GF-D8 (cell line): Measurements from ENCODE around the gene WDTC1.
A peak's percentile ranks its signal among the peaks of the same experiment; 100 is the strongest.

Experiments used
- DNase-seq: peaks from one replicate; lab custom pipeline; 2025; lab: John Stamatoyannopoulos, UW

The WDTC1 gene

GRCh38 chr1:27356619-27357280, 122.3 kb downstream of the WDTC1 start:
- no peak for DNase-seq

- peak; percentile 29 for DNase-seq
These were observed 123.0 kb downstream of the WDTC1 start for GRCh38 chr1:27357281-27358037.
